NK-92 (cell line): ENCODE results near the gene KCNJ3.

Experiments used
- DNase-seq: peaks from one replicate; lab custom pipeline; 2025; ENCODE audit not compliant: unreplicated experiment; lab: John Stamatoyannopoulos, UW

Gene KCNJ3, protein sequence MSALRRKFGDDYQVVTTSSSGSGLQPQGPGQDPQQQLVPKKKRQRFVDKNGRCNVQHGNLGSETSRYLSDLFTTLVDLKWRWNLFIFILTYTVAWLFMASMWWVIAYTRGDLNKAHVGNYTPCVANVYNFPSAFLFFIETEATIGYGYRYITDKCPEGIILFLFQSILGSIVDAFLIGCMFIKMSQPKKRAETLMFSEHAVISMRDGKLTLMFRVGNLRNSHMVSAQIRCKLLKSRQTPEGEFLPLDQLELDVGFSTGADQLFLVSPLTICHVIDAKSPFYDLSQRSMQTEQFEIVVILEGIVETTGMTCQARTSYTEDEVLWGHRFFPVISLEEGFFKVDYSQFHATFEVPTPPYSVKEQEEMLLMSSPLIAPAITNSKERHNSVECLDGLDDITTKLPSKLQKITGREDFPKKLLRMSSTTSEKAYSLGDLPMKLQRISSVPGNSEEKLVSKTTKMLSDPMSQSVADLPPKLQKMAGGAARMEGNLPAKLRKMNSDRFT

GRCh38 chr2:154698296-154698720 is at the start of gene KCNJ3:
TSS of gene KCNJ3 (plus strand) at chr2:154698695. CDS start at chr2:154698776, 81 bp downstream.
- DNase-seq = no peak

- DNase-seq = no peak
These were observed 43.0 kb upstream of the KCNJ3 start for GRCh38 chr2:154655499-154655898.

GRCh38 chr2:154658854-154659253 is 39.6 kb upstream of the KCNJ3 start:
- no peak for DNase-seq

DNA sequence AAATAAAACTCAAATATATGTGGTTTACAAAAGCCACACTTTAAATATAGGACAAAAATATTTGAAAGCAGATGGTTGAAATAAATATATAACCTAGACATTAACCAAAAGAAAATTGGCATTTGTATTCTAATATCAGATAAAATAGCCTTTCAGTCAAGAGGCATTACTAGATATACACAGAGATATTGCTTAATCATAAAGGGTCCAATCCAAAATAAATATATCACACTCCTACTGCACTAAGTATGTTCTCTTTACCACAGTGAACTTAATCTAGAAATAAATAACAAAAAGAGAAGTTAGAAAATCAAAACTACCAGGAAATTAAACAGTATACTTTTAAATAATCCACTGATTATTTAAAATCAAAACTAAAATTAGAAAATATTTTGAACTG is 34.2 kb upstream of the KCNJ3 start:
- no peak for DNase-seq

DNA sequence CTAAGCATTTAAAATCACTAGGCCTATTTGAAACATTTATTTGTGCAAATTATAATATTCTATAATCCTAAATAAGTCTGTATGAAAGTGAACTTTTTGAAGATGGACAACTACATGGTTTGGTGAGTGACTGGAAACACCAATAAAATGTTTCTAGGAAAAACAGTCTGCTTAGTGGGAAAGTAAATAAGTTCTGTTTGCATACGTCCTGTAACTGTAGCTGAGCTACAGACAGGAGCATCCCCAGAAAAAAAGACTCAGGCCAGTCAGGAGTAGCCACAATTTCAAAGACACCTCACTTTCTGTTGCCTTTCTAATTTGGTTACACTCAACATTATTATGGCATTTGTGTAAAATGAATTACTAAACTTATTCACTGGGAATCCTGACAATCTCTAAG is 28.4 kb upstream of the KCNJ3 start:
- no peak for DNase-seq

DNA sequence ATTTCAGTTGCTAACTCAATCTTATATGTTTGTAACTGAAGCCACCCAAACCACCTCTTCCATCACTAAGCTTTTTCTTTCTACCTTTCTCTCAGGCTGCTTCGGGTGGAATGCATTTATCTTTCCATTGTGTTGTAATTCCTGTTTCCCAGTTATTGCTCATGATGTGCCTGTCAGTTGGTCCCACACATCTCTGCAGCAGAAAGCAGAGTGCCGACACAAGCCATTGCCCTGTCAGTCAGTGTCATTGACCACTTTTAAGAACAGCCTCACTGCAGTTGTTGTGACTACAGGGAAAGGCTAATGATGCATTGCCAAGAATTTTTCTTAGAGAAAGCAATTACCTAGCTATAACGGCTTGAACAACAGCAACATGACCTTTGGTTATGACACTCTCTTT is 24.8 kb upstream of the KCNJ3 start:
- no peak for DNase-seq

DNA sequence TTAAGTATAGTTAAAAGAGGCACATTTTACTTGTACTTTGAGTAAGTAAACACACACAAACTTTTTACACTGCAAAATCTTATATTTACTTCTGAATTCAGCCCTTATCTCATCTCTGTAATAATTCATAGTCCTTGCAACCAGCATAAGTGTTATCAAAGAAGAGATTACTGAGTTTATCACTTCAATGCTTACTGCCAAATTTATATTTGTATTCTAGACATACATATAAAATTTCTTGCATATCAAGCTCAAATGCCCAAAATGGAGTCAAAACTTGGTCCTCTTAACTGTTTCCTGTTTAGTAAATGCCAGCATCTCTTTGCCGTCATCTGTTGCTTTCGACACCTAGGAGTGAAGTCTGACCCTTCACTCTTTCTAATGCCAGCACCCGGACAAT is 21.1 kb upstream of the KCNJ3 start:
- no peak for DNase-seq

- no peak for DNase-seq
These were observed 16.8 kb upstream of the KCNJ3 start for GRCh38 chr2:154681741-154682140.

DNA sequence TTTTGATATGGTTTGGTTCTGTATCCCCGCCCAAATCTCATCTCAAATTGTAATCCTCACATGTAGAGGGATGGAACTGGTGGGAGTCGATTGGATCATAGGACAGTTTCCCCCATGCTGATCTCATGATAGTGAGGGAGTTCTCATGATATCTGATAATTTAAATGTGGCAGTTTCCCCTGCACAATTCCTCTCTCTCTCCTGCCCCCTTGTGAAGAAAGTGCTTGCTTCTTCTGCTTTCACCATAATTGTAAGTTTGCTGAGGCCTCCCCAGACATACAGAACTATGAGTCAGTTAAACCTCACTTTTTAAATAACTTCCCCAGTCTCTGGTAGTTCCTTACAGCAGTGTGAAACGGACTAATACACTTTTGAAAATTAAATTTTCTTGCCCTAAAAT is 12.3 kb upstream of the KCNJ3 start:
- no peak for DNase-seq

- DNase-seq = no peak
These were observed 10.1 kb upstream of the KCNJ3 start for GRCh38 chr2:154688373-154688772.

- DNase-seq = no peak
These were observed 9.3 kb upstream of the KCNJ3 start for GRCh38 chr2:154689158-154689557.

DNA sequence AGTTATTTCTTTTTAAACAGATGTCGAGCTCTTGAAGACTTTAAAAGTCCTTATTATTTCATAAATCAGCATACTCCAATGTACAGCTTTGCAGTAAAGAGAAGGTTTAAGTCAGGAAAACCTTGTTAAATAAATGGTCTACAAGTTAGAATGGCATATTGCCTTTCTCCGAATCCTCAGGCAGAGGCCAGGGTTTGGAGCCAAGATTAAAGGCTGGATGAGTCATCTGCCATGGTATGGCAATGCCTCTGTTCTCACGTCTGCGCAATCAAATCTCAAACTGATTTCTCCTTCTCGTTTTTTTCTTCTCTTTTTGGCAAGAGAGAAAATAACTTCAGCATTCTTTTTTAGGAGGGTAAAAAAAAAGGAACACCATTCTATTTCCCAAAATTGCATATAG is 5.6 kb upstream of the KCNJ3 start:
- DNase-seq = no peak

GRCh38 chr2:154693741-154694340 is 4.7 kb upstream of the KCNJ3 start:
- no peak for DNase-seq

DNA sequence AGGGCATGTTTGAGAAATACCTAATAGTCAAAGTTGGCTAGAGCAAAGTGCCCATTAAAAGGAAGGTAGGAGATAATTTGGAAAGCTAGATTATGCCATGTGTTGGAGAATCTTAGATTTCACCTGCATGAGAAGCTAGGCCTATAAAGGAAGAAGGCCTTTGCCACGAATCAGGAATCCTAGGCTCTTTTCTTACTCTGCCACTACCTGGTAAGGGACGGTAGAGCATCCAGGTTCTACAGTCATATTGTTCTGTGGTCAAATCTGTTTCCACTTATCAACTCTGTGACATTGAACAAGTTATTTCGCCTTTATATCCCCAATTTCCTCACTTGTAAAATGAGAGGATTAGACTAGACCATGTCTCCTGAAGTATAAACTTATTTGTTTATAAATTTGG is 3.6 kb upstream of the KCNJ3 start:
- DNase-seq = no peak

DNA sequence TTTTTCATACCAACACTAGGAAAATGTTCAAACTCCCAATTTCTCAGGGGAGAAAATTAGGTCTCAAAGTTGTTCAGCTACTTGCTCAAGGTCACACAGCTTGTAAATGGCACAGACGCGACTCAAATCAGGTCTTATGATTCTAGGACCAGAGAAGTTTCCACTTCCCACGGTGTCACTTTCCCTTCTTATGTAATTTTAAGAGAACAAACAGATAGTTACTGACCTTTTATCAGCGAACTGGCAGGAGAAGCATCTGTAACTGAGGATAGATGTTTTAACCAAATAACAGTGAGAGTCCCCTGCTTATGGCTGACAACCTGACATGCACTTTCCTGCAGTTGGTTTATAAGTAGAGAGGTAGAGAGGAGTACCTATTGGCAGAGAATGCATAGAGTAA is 2.1 kb upstream of the KCNJ3 start:
- no peak for DNase-seq

DNA sequence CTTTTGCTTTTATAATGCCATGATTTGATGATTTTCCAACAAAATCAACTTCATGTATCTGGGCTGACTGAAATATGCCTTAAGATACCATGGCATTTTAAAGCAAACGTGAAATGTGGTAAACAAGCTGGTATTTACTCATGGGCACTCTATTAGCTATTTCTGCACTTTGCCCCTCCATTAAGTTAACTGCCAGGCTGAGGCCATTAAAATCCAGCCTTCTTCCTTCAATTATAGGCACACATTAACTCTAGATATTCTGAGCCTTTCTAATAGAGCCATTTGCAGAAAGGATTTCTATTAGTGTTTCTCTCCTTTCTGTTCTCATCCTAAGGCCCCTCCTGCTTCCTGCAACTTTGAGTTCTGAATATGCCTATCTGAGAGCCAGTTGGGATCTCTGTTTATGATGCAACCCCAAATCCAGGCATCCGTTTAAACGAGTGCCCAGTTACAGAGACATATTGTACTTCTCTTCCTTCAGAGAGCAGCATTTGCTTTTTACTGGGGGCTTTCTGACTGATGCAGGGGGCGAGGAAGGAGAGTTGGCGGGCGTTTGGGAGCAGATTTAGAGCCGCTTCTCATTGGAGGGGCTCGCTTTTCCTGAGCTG is 1.6 kb upstream of the KCNJ3 start:
- no peak for DNase-seq

GRCh38 chr2:154697418-154698252 is 860 bp upstream of the KCNJ3 start:
- no peak for DNase-seq

DNA sequence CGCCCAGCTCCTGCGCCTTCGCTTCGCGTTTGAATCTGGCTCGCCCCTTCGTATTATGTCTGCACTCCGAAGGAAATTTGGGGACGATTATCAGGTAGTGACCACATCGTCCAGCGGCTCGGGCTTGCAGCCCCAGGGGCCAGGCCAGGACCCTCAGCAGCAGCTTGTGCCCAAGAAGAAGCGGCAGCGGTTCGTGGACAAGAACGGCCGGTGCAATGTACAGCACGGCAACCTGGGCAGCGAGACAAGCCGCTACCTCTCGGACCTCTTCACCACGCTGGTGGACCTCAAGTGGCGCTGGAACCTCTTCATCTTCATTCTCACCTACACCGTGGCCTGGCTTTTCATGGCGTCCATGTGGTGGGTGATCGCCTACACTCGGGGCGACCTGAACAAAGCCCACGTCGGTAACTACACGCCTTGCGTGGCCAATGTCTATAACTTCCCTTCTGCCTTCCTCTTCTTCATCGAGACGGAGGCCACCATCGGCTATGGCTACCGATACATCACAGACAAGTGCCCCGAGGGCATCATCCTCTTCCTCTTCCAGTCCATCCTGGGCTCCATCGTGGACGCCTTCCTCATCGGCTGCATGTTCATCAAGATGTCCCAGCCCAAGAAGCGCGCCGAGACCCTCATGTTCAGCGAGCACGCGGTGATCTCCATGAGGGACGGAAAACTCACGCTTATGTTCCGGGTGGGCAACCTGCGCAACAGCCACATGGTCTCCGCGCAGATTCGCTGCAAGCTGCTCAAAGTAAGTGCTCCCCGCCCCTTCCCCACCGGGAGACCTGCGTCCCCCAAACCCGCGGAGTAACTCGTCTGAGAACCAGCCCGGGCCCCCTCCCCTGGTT is 453 bp downstream of the KCNJ3 start:
- no peak for DNase-seq

GRCh38 chr2:154699575-154699930 is 1.1 kb downstream of the KCNJ3 start:
- no peak for DNase-seq

DNA sequence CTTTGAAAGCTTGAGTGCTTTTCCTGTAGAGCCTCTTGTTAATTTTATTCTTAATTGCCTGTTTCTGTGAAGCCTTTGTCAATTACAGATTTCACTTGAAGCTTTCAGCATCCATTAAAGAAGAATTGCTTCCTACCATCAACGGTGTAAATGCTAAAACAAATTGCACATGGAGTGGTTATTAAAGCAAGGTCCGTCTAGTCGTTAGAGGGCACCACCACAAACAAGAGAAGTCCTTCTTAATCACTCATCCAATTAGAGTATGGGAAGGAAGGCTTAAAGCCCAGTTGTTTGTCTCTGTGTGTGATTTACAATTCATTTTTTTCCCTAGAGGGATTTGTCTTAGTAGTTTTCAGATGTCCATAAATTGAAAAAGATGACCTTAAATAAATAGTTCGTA is 1.6 kb downstream of the KCNJ3 start:
- DNase-seq = no peak
